GM19351 (cell line): ENCODE results near the gene ITSN1.
"Not testable (repeated sequence)": the region's sequence is repeated elsewhere in the genome, so short reads cannot be mapped to it uniquely, and the experiment has no call there.

Experiments
- ATAC-seq: cut with Tn5 transposase; IDR thresholded peaks from one replicate; pipeline ENCODE4 v1.9.1; 2021; ENCODE audit warnings: mild to moderate bottlenecking, moderate library complexity; ENCODE audit not compliant: unreplicated experiment

The ITSN1 gene

GRCh38 chr21:33762803-33763581 is 120.7 kb downstream of the ITSN1 start:
- ATAC-seq: no peak

GRCh38 chr21:33763582-33763899 is 121.2 kb downstream of the ITSN1 start:
- no peak for ATAC-seq

GRCh38 chr21:33767236-33767635 is 124.9 kb downstream of the ITSN1 start:
- ATAC-seq: no peak

GRCh38 chr21:33767960-33768359 is 125.7 kb downstream of the ITSN1 start:
- ATAC-seq: no peak

- ATAC-seq: no peak
Observed at GRCh38 chr21:33769057-33769456, 126.8 kb downstream of the ITSN1 start.

- ATAC-seq: no peak
Observed at GRCh38 chr21:33770542-33770941, 128.2 kb downstream of the ITSN1 start.

GRCh38 chr21:33771976-33772375 is 129.7 kb downstream of the ITSN1 start:
- no peak for ATAC-seq

- no peak for ATAC-seq
Observed at GRCh38 chr21:33774551-33774950, 132.2 kb downstream of the ITSN1 start.

- no peak for ATAC-seq
Observed at GRCh38 chr21:33775100-33775828, 133.0 kb downstream of the ITSN1 start.

GRCh38 chr21:33780631-33781030 is 138.3 kb downstream of the ITSN1 start:
- ATAC-seq: no peak

- ATAC-seq: no peak
Observed at GRCh38 chr21:33781121-33781520, 138.8 kb downstream of the ITSN1 start.

- ATAC-seq: no peak
Observed at GRCh38 chr21:33783187-33783979, 141.1 kb downstream of the ITSN1 start.

GRCh38 chr21:33787431-33787830 is 145.1 kb downstream of the ITSN1 start:
- ATAC-seq: no peak

- not testable (repeated sequence) for ATAC-seq
Observed at GRCh38 chr21:33788438-33788837, 146.1 kb downstream of the ITSN1 start.

GRCh38 chr21:33789697-33790096 is 147.4 kb downstream of the ITSN1 start:
- no peak for ATAC-seq

GRCh38 chr21:33791073-33791472 is 148.8 kb downstream of the ITSN1 start:
- ATAC-seq: no peak

GRCh38 chr21:33794596-33794995 is 152.3 kb downstream of the ITSN1 start:
- ATAC-seq: no peak

- no peak for ATAC-seq
Observed at GRCh38 chr21:33797565-33797964, 155.3 kb downstream of the ITSN1 start.

- no peak for ATAC-seq
Observed at GRCh38 chr21:33799378-33800090, 157.2 kb downstream of the ITSN1 start.

- no peak for ATAC-seq
Observed at GRCh38 chr21:33800753-33801423, 158.6 kb downstream of the ITSN1 start.
